Measurements from ENCODE around the gene SLC2A9.

- TF ChIP-seq, protein P1, sequence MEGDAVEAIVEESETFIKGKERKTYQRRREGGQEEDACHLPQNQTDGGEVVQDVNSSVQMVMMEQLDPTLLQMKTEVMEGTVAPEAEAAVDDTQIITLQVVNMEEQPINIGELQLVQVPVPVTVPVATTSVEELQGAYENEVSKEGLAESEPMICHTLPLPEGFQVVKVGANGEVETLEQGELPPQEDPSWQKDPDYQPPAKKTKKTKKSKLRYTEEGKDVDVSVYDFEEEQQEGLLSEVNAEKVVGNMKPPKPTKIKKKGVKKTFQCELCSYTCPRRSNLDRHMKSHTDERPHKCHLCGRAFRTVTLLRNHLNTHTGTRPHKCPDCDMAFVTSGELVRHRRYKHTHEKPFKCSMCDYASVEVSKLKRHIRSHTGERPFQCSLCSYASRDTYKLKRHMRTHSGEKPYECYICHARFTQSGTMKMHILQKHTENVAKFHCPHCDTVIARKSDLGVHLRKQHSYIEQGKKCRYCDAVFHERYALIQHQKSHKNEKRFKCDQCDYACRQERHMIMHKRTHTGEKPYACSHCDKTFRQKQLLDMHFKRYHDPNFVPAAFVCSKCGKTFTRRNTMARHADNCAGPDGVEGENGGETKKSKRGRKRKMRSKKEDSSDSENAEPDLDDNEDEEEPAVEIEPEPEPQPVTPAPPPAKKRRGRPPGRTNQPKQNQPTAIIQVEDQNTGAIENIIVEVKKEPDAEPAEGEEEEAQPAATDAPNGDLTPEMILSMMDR (IDR thresholded peaks at IDR 0.05) = no peak
- TF ChIP-seq POLR2A (IDR thresholded peaks at IDR 0.05) = no peak
These were observed 82.4 kb downstream of the SLC2A9 start for GRCh38 chr4:9938933-9939332.
